Heart left ventricle (tissue), 16 donors: Measurements from ENCODE around the gene CCDC60. TPM values are rescaled to one million over a fixed set of nuclear protein-coding genes. Genes with fewer than 3 reads are reported as not detected.
A peak's percentile ranks its signal among the peaks of the same experiment; 100 is the strongest.

Source experiments
- ATAC-seq, 4 donors: fragments of 200-7000 bp; cut with Tn5 transposase; one replicate each; pipeline ENCODE4 v1.9.1; 2020 to 2022; ENCODE audit warnings: moderate library complexity in 4 of 4, mild to moderate bottlenecking in 3 of 4, moderate number of reproducible peaks in 1 of 4
- DNase-seq, 5 donors: peaks; one replicate each; pipeline ENCODE4 v3.0.0-alpha.2; 2020
- H3K27ac ChIP-seq, 12 donors: fragments of 200-600 bp; sonication (generic) in 4 of 12; one replicate each; pipeline versions ENCODE4 v1.5.0 to v1.8.0; 2016 to 2022; ENCODE audit warnings: mild to moderate bottlenecking in 2 of 12
- H3K27me3 ChIP-seq, 9 donors: fragments of 200-600 bp; sonication (generic) in 2 of 9; one replicate each; pipeline versions ENCODE4 v1.5.1 to v1.8.0; 2016 to 2022; ENCODE audit warnings: mild to moderate bottlenecking in 3 of 9
- H3K36me3 ChIP-seq, 9 donors: fragments of 200-600 bp; sonication (generic) in 2 of 9; one replicate each; pipeline versions ENCODE4 v1.5.0 to v1.8.0; 2018 to 2022; ENCODE audit warnings: mild to moderate bottlenecking in 2 of 9
- H3K4me1 ChIP-seq, 12 donors: fragments of 200-600 bp; sonication (generic) in 4 of 12; one replicate each; pipeline versions ENCODE4 v1.5.0 to v1.8.0; 2016 to 2022; ENCODE audit warnings: mild to moderate bottlenecking in 3 of 12
- H3K4me3 ChIP-seq, 12 donors: fragments of 200-600 bp; sonication (generic) in 4 of 12; one replicate each; pipeline versions ENCODE4 v1.5.0 to v1.8.0; 2017 to 2022; ENCODE audit warnings: mild to moderate bottlenecking in 9 of 12, moderate library complexity in 4 of 12
- H3K9me3 ChIP-seq, 12 donors: fragments of 200-600 bp; sonication (generic) in 4 of 12; one replicate each; pipeline versions ENCODE4 v1.5.0 to v1.8.0; 2016 to 2022; ENCODE audit warnings: mild to moderate bottlenecking in 1 of 12
- POLR2A ChIP-seq, 2 donors: fragments of 450-650 bp; IDR thresholded peaks; one replicate each; pipeline ENCODE4 v1.6.1; 2017; ENCODE audit warnings: antibody characterized with exemption in 2 of 2, mild to moderate bottlenecking in 2 of 2, moderate library complexity in 2 of 2
- WGBS, 4 donors: extraction: QIAGEN DNeasy Blood & Tissue Kit in 2 of 4; methylation state at CpG; one replicate each; pipeline versions ENCODE4 v1.1.5 to v1.1.7; 2013 to 2018; 5-methylcytosine and 5-hydroxymethylcytosine counted together
- intact Hi-C, 10 donors: fragments of 100-400 bp; cut with DNase I; formaldehyde crosslinking; loops; one replicate each; pipeline versions ENCODE4 v1.11.1 to v1.14.2; 2022
- polyA plus RNA-seq, 2 donors: library from polyadenylated mRNA; stranded (reverse); fragments of 200-250 nt; gene quantifications; one replicate each; pipeline ENCODE4 v1.2.3, GENCODE V29; 2013
- total RNA-seq, 9 donors: library from RNA; depleted of rRNA in 2 of 9; stranded (reverse); fragments of >200 nt in 2 of 9; fragmentation: NEBNext Ultra II Directional in 3 of 9; extraction: Animal tissue kit (Norgen Biotek cat#: 25700) in 3 of 9; gene quantifications; one replicate each; pipeline versions ENCODE4 v1.1.0 to v1.2.4, GENCODE V29; 2016 to 2023
- TF ChIP-seq, protein P1 (sequence below), 12 donors: fragments of 200-600 bp; sonication (generic) in 4 of 12; IDR thresholded peaks; one replicate each; pipeline versions ENCODE4 v1.5.0 to v1.8.0; 2018 to 2022; ENCODE audit warnings: antibody characterized with exemption in 12 of 12, mild to moderate bottlenecking in 5 of 12
- donor health status: ischemic (EF 13 %, LVEDD 7.1; RV severe dilation, severe dysfunction).
- donor health status: healthy with polysubstance abuse.
- donor health status: DM: no; HTN: yes; CAD: no.
- donor health status: DM: no; HTN: no; CAD: no.
- donor health status: ischemic (EF 25% LVEDD 6.9; RV normal size, moderate dysfunction).
- donor health status: ischemic (EF 25% LVEDD 5.7; RV mildly dilated, moderate dysfunction).
- donor health status: healthy.
- donor health status: DM: yes; HTN: yes; CAD: no.
- donor health status: ischemic (EF 35%, LVEDD 5.7; RV mildly dilated, moderate dysfunction).
- donor health status: nonischemic (EF 11% LVEDD 7.7; RV severe dilation, severe dysfunction).
- donor health status: DM: yes; HTN: yes; CAD: no.
- donor health status: PGD.
- donor health status: ischemic (EF 29% LVEDD 5.4; RV normal size, mild dysfunction).
- donor health status: nonischemic (EF 23%, LVEDD 6.1; RV moderate dilation, normal function).

CCDC60 gene
- total and polyA plus RNA-seq, 11 donors: not detected

DNA sequence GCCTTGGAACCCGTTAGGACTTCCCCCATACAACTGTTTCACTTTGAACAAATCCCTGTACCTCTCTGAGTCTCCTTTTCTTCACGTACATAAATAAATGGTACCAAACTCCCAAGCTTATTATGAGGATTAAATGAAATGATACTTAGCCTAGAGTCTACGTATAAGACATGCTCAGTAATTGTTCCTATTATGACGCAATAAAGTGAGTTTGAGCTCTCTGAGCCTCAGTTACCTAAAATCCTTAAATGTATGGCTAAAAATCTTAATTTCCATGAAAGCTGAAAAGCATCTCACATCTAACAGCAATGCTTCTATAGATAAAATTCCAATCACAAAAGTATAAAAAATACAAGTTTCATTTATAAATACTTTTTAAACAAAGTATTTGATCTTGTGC lies 141.1 kb downstream of the CCDC60 start:
- peaks cover 0 to 12% (median 3%) of the 10 kb centered on the region in 12 donors for H3K9me3 ChIP-seq
- TF ChIP-seq POLR2A (IDR thresholded peaks at IDR 0.05): no peak
- TF ChIP-seq, protein P1, sequence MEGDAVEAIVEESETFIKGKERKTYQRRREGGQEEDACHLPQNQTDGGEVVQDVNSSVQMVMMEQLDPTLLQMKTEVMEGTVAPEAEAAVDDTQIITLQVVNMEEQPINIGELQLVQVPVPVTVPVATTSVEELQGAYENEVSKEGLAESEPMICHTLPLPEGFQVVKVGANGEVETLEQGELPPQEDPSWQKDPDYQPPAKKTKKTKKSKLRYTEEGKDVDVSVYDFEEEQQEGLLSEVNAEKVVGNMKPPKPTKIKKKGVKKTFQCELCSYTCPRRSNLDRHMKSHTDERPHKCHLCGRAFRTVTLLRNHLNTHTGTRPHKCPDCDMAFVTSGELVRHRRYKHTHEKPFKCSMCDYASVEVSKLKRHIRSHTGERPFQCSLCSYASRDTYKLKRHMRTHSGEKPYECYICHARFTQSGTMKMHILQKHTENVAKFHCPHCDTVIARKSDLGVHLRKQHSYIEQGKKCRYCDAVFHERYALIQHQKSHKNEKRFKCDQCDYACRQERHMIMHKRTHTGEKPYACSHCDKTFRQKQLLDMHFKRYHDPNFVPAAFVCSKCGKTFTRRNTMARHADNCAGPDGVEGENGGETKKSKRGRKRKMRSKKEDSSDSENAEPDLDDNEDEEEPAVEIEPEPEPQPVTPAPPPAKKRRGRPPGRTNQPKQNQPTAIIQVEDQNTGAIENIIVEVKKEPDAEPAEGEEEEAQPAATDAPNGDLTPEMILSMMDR (IDR thresholded peaks at IDR 0.05): no peak
- no peaks in the 10 kb centered on the region for H3K27me3 ChIP-seq
- WGBS, 4 donors: 82 to 87% (median 86%) methylated on average over 4 of the region's 4 CpGs
- intact Hi-C loops: no loop called here
- DNase-seq (no peak), ATAC-seq (no peak)
- no peak overlapping the region for H3K4me3 ChIP-seq
- H3K27ac ChIP-seq: no peak overlapping the region
- peaks cover 0 to 11% (median 0%) of the 10 kb centered on the region in 12 donors for H3K4me1 ChIP-seq
- no peaks in the 10 kb centered on the region for H3K36me3 ChIP-seq

DNA sequence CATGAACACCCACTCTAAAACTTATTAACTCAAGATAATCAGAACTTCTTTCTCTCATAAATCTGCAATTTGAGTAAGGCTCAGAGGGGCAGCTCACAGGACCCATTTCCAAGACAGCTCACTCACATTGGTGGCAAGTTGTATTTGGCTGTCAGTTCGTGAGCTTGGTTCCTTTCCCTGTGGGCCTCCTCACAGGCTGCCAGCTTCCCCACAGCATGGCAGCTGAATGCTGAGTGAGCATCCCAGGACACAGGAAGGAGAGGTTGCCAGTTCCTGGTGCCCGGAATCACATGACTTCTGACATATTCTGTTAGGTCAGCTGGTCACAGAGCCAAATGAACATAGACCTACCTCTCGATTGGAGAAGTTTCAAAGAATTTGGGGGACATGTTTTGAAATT lies 142.4 kb downstream of the CCDC60 start:
- peaks cover 0 to 11% (median 0%) of the 10 kb centered on the region in 12 donors for H3K4me1 ChIP-seq
- H3K36me3 ChIP-seq: no peaks in the 10 kb centered on the region
- TF ChIP-seq, protein P1 (IDR thresholded peaks at IDR 0.05): no peak
- no peak for TF ChIP-seq POLR2A (IDR thresholded peaks at IDR 0.05)
- no peak for DNase-seq
- H3K27ac ChIP-seq: no peak overlapping the region
- ATAC-seq: no peak
- no peaks in the 10 kb centered on the region for H3K27me3 ChIP-seq
- intact Hi-C loops: no loop called here
- H3K4me3 ChIP-seq: no peak overlapping the region
- 83 to 95% (median 89%) methylated on average over 3 of the region's 3 CpGs for WGBS, 4 donors
- H3K9me3 ChIP-seq: peaks cover 0 to 12% (median 3%) of the 10 kb centered on the region in 12 donors

DNA sequence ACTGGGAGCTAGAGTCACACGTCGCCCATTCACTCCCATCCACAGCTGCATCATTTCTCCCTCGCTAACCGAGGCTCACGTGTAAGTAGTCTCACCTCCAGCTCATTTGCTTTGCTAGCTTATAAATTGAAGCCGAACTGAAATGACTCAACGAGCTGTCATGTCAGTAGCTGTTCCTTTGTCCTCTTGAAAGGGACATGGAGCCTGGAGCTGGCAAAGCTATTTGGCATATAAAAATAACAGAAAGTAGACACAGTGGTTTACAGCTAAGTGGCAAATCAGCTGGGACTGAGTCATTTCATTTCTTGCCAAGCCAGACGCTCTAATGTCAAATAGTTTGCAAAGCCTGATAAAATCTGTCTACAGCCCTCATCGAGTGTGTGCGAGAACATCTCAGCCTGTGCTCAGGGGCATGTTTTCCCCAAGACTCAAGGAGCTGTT lies 144.6 kb downstream of the CCDC60 start:
- ATAC-seq: peak; percentile 47 to 94 (median 70)
- H3K27ac ChIP-seq: peak overlapping the region in 1 of 12 donors; percentile 15
- no peaks in the 10 kb centered on the region for H3K27me3 ChIP-seq
- no peak for DNase-seq
- H3K4me1 ChIP-seq: peaks cover 0 to 11% (median 0%) of the 10 kb centered on the region in 12 donors
- no peak overlapping the region for H3K4me3 ChIP-seq
- H3K36me3 ChIP-seq: no peaks in the 10 kb centered on the region
- intact Hi-C loops: no loop called here
- 46 to 59% (median 57%) methylated on average over 10 of the region's 10 CpGs for WGBS, 4 donors
- H3K9me3 ChIP-seq: peaks cover 0 to 15% (median 5%) of the 10 kb centered on the region in 12 donors
- TF ChIP-seq POLR2A (IDR thresholded peaks at IDR 0.05): no peak
- TF ChIP-seq, protein P1 (IDR thresholded peaks at IDR 0.05): no peak

DNA sequence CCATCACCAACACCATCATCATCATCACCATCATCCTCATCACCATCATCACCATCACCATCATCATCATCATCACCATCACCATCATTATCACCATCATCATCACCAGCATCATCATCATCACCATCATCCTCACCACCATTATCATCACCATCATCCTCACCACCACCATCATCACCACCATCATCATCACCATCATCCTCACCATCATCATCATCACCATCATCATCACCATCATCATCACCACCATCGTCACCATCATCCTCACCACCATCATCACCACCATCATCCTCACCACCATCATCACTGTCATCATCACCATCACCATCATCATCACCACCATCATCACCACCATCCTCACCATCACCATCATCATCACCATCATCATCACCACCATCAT lies 146.0 kb downstream of the CCDC60 start:
- Histone ChIP-seq H3K27ac (no peak overlapping the region), H3K4me1 (peaks cover 0 to 11% (median 0%) of the 10 kb centered on the region in 12 donors), H3K36me3 (no peaks in the 10 kb centered on the region), H3K9me3 (peaks cover 0 to 15% (median 5%) of the 10 kb centered on the region in 12 donors), H3K4me3 (no peak overlapping the region), H3K27me3 (no peaks in the 10 kb centered on the region)
- TF ChIP-seq POLR2A (IDR thresholded peaks at IDR 0.05): no peak
- TF ChIP-seq, protein P1 (IDR thresholded peaks at IDR 0.05): no peak
- DNase-seq: no peak
- ATAC-seq: no peak
- intact Hi-C loops: no loop called here
- WGBS, 4 donors: 95 to 99% (median 96%) methylated on average over 1 of the region's 1 CpG
